ENCODE data around the gene MDC1. TPM values are rescaled to one million over a fixed set of nuclear protein-coding genes. Genes with fewer than 3 reads are reported as not detected.

MDC1 gene
- total and polyA plus RNA-seq, 2 of the 13 experiments (the other 11 are each of a cell fraction or from before 2014, with no cell fraction given) = 8.4 to 14.0 TPM

GRCh38 chr6:30726506-30727413 lies 9.7 kb upstream of the MDC1 start:
- Histone ChIP-seq H3K4me2 (ENCODE audit: low read depth, low read length) (no peak overlapping the region), H3K9me3 (ENCODE audit: low read length) (no peaks in the 10 kb centered on the region), H3K79me2 (ENCODE audit: insufficient read depth, low read length) (peaks cover 23% of the 10 kb centered on the region), H3K4me3 (replicated peaks in 1 of 3; ENCODE audit: insufficient read depth in 1 of 3, low read depth in 2 of 3, low read length in 3 of 3) (no peak overlapping the region), H3K4me1 (ENCODE audit: insufficient read depth, low read length) (peaks cover 62% of the 10 kb centered on the region), H4K20me1 (ENCODE audit: insufficient read depth, low read length) (peaks cover 40% of the 10 kb centered on the region), H3K27ac (ENCODE audit: extremely low read length, insufficient read depth, low read length) (no peak overlapping the region), H2AFZ (ENCODE audit: low read length) (no peak overlapping the region), H3K36me3 (replicated peaks in 1 of 2; ENCODE audit: control insufficient read depth in 1 of 2, insufficient read depth in 2 of 2, low read length in 2 of 2) (peaks cover 27 to 64% of the 10 kb centered on the region in 2 experiments), H3K27me3 (ENCODE audit: control insufficient read depth in 1 of 2, insufficient read depth in 2 of 2, low read length in 2 of 2) (no peaks in the 10 kb centered on the region), H3K9ac (ENCODE audit: insufficient read depth, low read depth, low read length) (no peak overlapping the region)
- peak; percentile 86 for TF ChIP-seq ZNF121 (CRISPR knock-in tag; IDR thresholded peaks at IDR 0.05)
- no peak for TF ChIP-seq NFE2 (CRISPR knock-in tag; IDR thresholded peaks at IDR 0.05)
- TF ChIP-seq POLR2AphosphoS5 (IDR thresholded peaks at IDR 0.05; ENCODE audit: low read depth, low read length) = 0 out of 2 replicates have a peak, but pooled peaks have one; percentile 13
- TF ChIP-seq ZNF235 (CRISPR knock-in tag; IDR thresholded peaks at IDR 0.05; ENCODE audit: borderline replicate concordance) = no peak
- TF ChIP-seq RBFOX2 (IDR thresholded peaks at IDR 0.05; ENCODE audit: low read depth, low read length) = 0 out of 2 replicates have a peak, but pooled peaks have one; percentile 28
- TF ChIP-seq HNRNPH1 (optimal IDR thresholded peaks at IDR 0.05; ENCODE audit: low read depth, low read length) = peak; percentile 56
- 0 out of 2 replicates have a peak, but pooled peaks have one; percentile 25 for TF ChIP-seq ZNF740 (CRISPR knock-in tag; IDR thresholded peaks at IDR 0.05)
- 0 out of 2 replicates have a peak, but pooled peaks have one; percentile 11 for TF ChIP-seq ISL2 (CRISPR knock-in tag; IDR thresholded peaks at IDR 0.05)
- TF ChIP-seq LCORL (IDR thresholded peaks at IDR 0.05) = no peak
- peak; percentile 29; the same call in 1 of the 2 replicates for TF ChIP-seq LCORL (CRISPR knock-in tag; IDR thresholded peaks at IDR 0.05)
- 0 out of 2 replicates have a peak, but pooled peaks have one; percentile 1 for TF ChIP-seq CHD2 (IDR thresholded peaks at IDR 0.05; ENCODE audit: low read depth, low read length)
- POLR2A ChIA-PET = interaction anchor here (0.5 to 3.5 kb wide), 9 partner anchors 9 to 187 kb away, joined by 3 to 31 read pairs (median 4); partner anchors contain the start of genes FLOT1, MDC1 and VARS2
- ATAC-seq (no peak), DNase-seq (ENCODE audit: low spot score) (no peak), FAIRE-seq (no peak)
- intact Hi-C loops (cut with micrococcal nuclease; ENCODE audit: unreplicated experiment) (no loop called here), in situ Hi-C loops (cut with HindIII; ENCODE audit: extremely low pct_ligation_motif_present, low pct_unique_long_range_greater_than_20kb) (loop anchor here (10.0 kb wide), 1 partner anchor 242 kb away; the partner anchor contains the start of gene HLA-E)
- WGBS (ENCODE audit: low lambda C conversion rate) = 97% methylated on average over 11 of the region's 11 CpGs
- CTCF ChIA-PET (ENCODE audit: low intra/inter-chr PET ratio, low total read pairs) = interaction anchor here (1.3 kb wide), 1 partner anchor 44 kb away, joined by 3 read pairs; no protein-coding TSS in a partner anchor
- no TSS peak for BruUV-seq (replicated peaks)

Data from HepG2 (cell line).